H1 (cell line): Measurements from ENCODE around the gene ALPL.

Source experiments
- CTCF ChIP-seq, 3 experiments: IDR thresholded peaks; 1 replicate in 2 of 3; 2 replicates in 1 of 3; pipeline versions ENCODE4 v1.5.1 to v1.6.1; 2011; ENCODE audit warnings: low read length in 3 of 3, mild to moderate bottlenecking in 3 of 3, inconsistent platforms in 2 of 3, low read depth in 1 of 3, moderate library complexity in 1 of 3; ENCODE audit not compliant: insufficient read depth in 1 of 3; ENCODE audit errors: control extremely low read depth in 1 of 3
- EGR1 ChIP-seq: IDR thresholded peaks from 2 replicates; pipeline ENCODE4 v1.6.1; 2011; ENCODE audit warnings: low read depth, low read length, borderline replicate concordance
- EP300 ChIP-seq, 2 experiments: IDR thresholded peaks; 1 replicate in 1 of 2; 2 replicates in 1 of 2; pipeline ENCODE4 v1.6.1; 2011 to 2012; ENCODE audit warnings: low read depth in 2 of 2, low read length in 2 of 2, mild to moderate bottlenecking in 2 of 2, borderline replicate concordance in 1 of 2, inconsistent platforms in 1 of 2, moderate library complexity in 1 of 2
- HDAC6 ChIP-seq: IDR thresholded peaks from one replicate; pipeline ENCODE4 v1.7.1; 2012; ENCODE audit warnings: low read depth, mild to moderate bottlenecking, inconsistent platforms, low read length, moderate library complexity
- JUND ChIP-seq: IDR thresholded peaks from 2 replicates; pipeline ENCODE4 v1.6.1; 2011; ENCODE audit warnings: mild to moderate bottlenecking, improper control_type of control experiment, low read length
- MAFK ChIP-seq: IDR thresholded peaks from 2 replicates; pipeline ENCODE4 v1.6.1; 2012; ENCODE audit warnings: low read depth, mild to moderate bottlenecking, improper control_type of control experiment, low read length
- PHF8 ChIP-seq: fragments of 200-600 bp; sonication (generic); conservative IDR thresholded peaks from 2 replicates; pipeline ENCODE4 v1.7.1; 2012; ENCODE audit warnings: low read depth, mild to moderate bottlenecking, inconsistent platforms, low read length, moderate library complexity
- POLR2A ChIP-seq, 2 experiments: IDR thresholded peaks; 1 replicate in 1 of 2; 2 replicates in 1 of 2; pipeline ENCODE4 v1.6.1; 2011; ENCODE audit warnings: low read depth in 2 of 2, low read length in 2 of 2, mild to moderate bottlenecking in 2 of 2; ENCODE audit errors: control extremely low read depth in 1 of 2
- RFX5 ChIP-seq: IDR thresholded peaks from 2 replicates; pipeline ENCODE4 v1.6.1; 2011; ENCODE audit warnings: low read depth, low read length, improper control_type of control experiment, borderline replicate concordance
- SP1 ChIP-seq: IDR thresholded peaks from 2 replicates; pipeline ENCODE4 v1.6.1; 2011; ENCODE audit warnings: low read depth, low read length
- ZNF274 ChIP-seq: IDR thresholded peaks from 2 replicates; pipeline ENCODE4 v1.7.0; 2012; ENCODE audit warnings: low read length, borderline replicate concordance; ENCODE audit errors: extremely low read depth

- TF ChIP-seq CTCF (IDR thresholded peaks at IDR 0.05; ENCODE audit: control extremely low read depth in 1 of 3, insufficient read depth in 1 of 3, low read depth in 1 of 3, low read length in 3 of 3) (no peak), EP300 (IDR thresholded peaks at IDR 0.05; ENCODE audit: borderline replicate concordance in 1 of 2, low read depth in 2 of 2, low read length in 2 of 2) (no peak), ZNF274 (no peak), POLR2A (IDR thresholded peaks at IDR 0.05; ENCODE audit: control extremely low read depth in 1 of 2, low read depth in 2 of 2, low read length in 2 of 2) (no peak), SP1 (no peak), JUND (no peak), PHF8 (no peak), MAFK (no peak), EGR1 (no peak), HDAC6 (no peak), RFX5 (no peak)
Observed at GRCh38 chr1:21524686-21525339, 15.6 kb downstream of the ALPL start.
